Occipital lobe (tissue), 2 donors: ENCODE results near the gene GAK. TPM values are rescaled to one million over a fixed set of nuclear protein-coding genes. Genes with fewer than 3 reads are reported as not detected.

Experiments used
- DNase-seq: peaks from one replicate; lab custom pipeline; 2025; lab: John Stamatoyannopoulos, UW
- total RNA-seq: library from RNA; depleted of rRNA; stranded (reverse); fragments of >200 nt; gene quantifications from one replicate; pipeline ENCODE4 v1.2.3, GENCODE V29; 2014

GAK gene
- total RNA-seq, 1 donor from 2014 or later: 45.2 TPM

GRCh38 chr4:872241-872981 lies 59.7 kb downstream of the GAK start:
- no peak for DNase-seq

GRCh38 chr4:871484-871883 lies 60.6 kb downstream of the GAK start:
- no peak for DNase-seq

GRCh38 chr4:870951-871350 lies 61.2 kb downstream of the GAK start:
- DNase-seq: no peak

- DNase-seq: no peak
These were observed 62.3 kb downstream of the GAK start for GRCh38 chr4:869776-870175.

GRCh38 chr4:868421-868820 lies 63.7 kb downstream of the GAK start:
- DNase-seq: no peak

- no peak for DNase-seq
These were observed 64.4 kb downstream of the GAK start for GRCh38 chr4:867526-868250.

GRCh38 chr4:866761-867390 lies 65.2 kb downstream of the GAK start:
- no peak for DNase-seq

- DNase-seq: no peak
These were observed 65.9 kb downstream of the GAK start for GRCh38 chr4:866068-866760.

- DNase-seq: no peak
These were observed 66.5 kb downstream of the GAK start for GRCh38 chr4:865572-865971.

- no peak for DNase-seq
These were observed 67.0 kb downstream of the GAK start for GRCh38 chr4:865121-865465.

- DNase-seq: no peak
These were observed 67.5 kb downstream of the GAK start for GRCh38 chr4:864456-865120.

- no peak for DNase-seq
These were observed 71.6 kb downstream of the GAK start for GRCh38 chr4:860561-860960.

GRCh38 chr4:859496-859895 lies 72.6 kb downstream of the GAK start:
- DNase-seq: no peak

- DNase-seq: no peak
These were observed 73.2 kb downstream of the GAK start for GRCh38 chr4:858831-859451.

GRCh38 chr4:858041-858481 lies 74.1 kb downstream of the GAK start:
- no peak for DNase-seq

- no peak for DNase-seq
These were observed 74.7 kb downstream of the GAK start for GRCh38 chr4:857461-857860.

GRCh38 chr4:856225-856901 lies 75.8 kb downstream of the GAK start:
- no peak for DNase-seq

- no peak for DNase-seq
These were observed 76.3 kb downstream of the GAK start for GRCh38 chr4:855880-856224.

GRCh38 chr4:854356-854755 lies 77.8 kb downstream of the GAK start:
- DNase-seq: no peak

GRCh38 chr4:853416-853781 lies 78.7 kb downstream of the GAK start:
- DNase-seq: no peak
